GM19043 (cell line): ENCODE data around the gene ATG13.

Source experiments
- ATAC-seq: cut with Tn5 transposase; IDR thresholded peaks from one replicate; pipeline ENCODE4 v1.9.1; 2021; ENCODE audit warnings: low read depth; ENCODE audit not compliant: unreplicated experiment

Gene ATG13

GRCh38 chr11:46674463-46675287, 57.3 kb downstream of the ATG13 start:
- ATAC-seq, result no peak

GRCh38 chr11:46675288-46675851, 58.0 kb downstream of the ATG13 start:
- no peak for ATAC-seq

GRCh38 chr11:46675949-46676348, 58.6 kb downstream of the ATG13 start:
- no peak for ATAC-seq

GRCh38 chr11:46676436-46677158, 59.2 kb downstream of the ATG13 start:
- ATAC-seq, result no peak

- ATAC-seq, result no peak
Observed at GRCh38 chr11:46677169-46677568, 59.8 kb downstream of the ATG13 start.

GRCh38 chr11:46677991-46678740, 60.8 kb downstream of the ATG13 start:
- no peak for ATAC-seq

GRCh38 chr11:46678741-46679130, 61.4 kb downstream of the ATG13 start:
- ATAC-seq, result no peak

- no peak for ATAC-seq
Observed at GRCh38 chr11:46679241-46680163, 62.1 kb downstream of the ATG13 start.

- no peak for ATAC-seq
Observed at GRCh38 chr11:46680164-46680760, 62.9 kb downstream of the ATG13 start.

GRCh38 chr11:46680815-46681214, 63.5 kb downstream of the ATG13 start:
- ATAC-seq, result no peak

GRCh38 chr11:46681814-46682213, 64.5 kb downstream of the ATG13 start:
- no peak for ATAC-seq

GRCh38 chr11:46682773-46683752, 65.7 kb downstream of the ATG13 start:
- ATAC-seq, result no peak

GRCh38 chr11:46684367-46684766, 67.0 kb downstream of the ATG13 start:
- no peak for ATAC-seq

- ATAC-seq, result no peak
Observed at GRCh38 chr11:46686886-46687795, 69.8 kb downstream of the ATG13 start.

GRCh38 chr11:46690702-46691101, 73.3 kb downstream of the ATG13 start:
- ATAC-seq, result no peak

- no peak for ATAC-seq
Observed at GRCh38 chr11:46692450-46692849, 75.1 kb downstream of the ATG13 start.

GRCh38 chr11:46693597-46694012, 76.3 kb downstream of the ATG13 start:
- no peak for ATAC-seq
